MM.1S (cell line): Measurements from ENCODE around the gene ARF1.

Source experiments
- DNase-seq: peaks from one replicate; pipeline ENCODE4 v3.0.0-alpha.2; 2015
- H2AFZ ChIP-seq: fragments of 300-600 bp; sonication (generic); 2 replicates; pipeline ENCODE4 v1.6.0; 2016; ENCODE audit warnings: antibody characterized with exemption, low read length
- H3F3A ChIP-seq: fragments of 300-600 bp; sonication (generic); 2 replicates; pipeline ENCODE4 v1.6.1; 2016; ENCODE audit warnings: mild to moderate bottlenecking, antibody characterized with exemption, low read length, moderate library complexity, mixed read lengths; ENCODE audit not compliant: insufficient read depth
- H3K27ac ChIP-seq: fragments of 300-600 bp; sonication (generic); 2 replicates; pipeline ENCODE4 v1.5.1; 2016; ENCODE audit warnings: mild to moderate bottlenecking, low read length
- H3K27me3 ChIP-seq: fragments of 300-600 bp; sonication (generic); replicated peaks from 2 replicates; pipeline ENCODE4 v1.6.0; 2016; ENCODE audit warnings: low read length; ENCODE audit not compliant: insufficient read depth
- H3K36me3 ChIP-seq: fragments of 300-600 bp; sonication (generic); replicated peaks from 2 replicates; pipeline ENCODE4 v1.6.1; 2016; ENCODE audit warnings: mild to moderate bottlenecking, low read length, mixed read lengths; ENCODE audit not compliant: insufficient read depth
- H3K4me1 ChIP-seq: fragments of 300-600 bp; sonication (generic); 2 replicates; pipeline ENCODE4 v1.6.1; 2016; ENCODE audit warnings: low read length, mixed read lengths
- H3K4me2 ChIP-seq: fragments of 300-600 bp; sonication (generic); 2 replicates; pipeline ENCODE4 v1.6.0; 2016; ENCODE audit warnings: low read depth, low read length
- H3K4me3 ChIP-seq: fragments of 300-600 bp; sonication (generic); 2 replicates; pipeline ENCODE4 v1.5.1; 2016; ENCODE audit warnings: low read length, mixed read lengths
- H3K79me2 ChIP-seq: fragments of 300-600 bp; sonication (generic); 2 replicates; pipeline ENCODE4 v1.6.1; 2016; ENCODE audit warnings: mixed run types, low read length, mixed read lengths
- H3K9ac ChIP-seq: fragments of 300-600 bp; sonication (generic); 2 replicates; pipeline ENCODE4 v1.6.1; 2016; ENCODE audit warnings: low read length, mixed read lengths
- H3K9me2 ChIP-seq: fragments of 300-600 bp; sonication (generic); replicated peaks from 2 replicates; pipeline ENCODE4 v1.6.1; 2016; ENCODE audit warnings: mild to moderate bottlenecking, low read length, mixed read lengths; ENCODE audit not compliant: insufficient read depth
- H3K9me3 ChIP-seq: fragments of 300-600 bp; sonication (generic); replicated peaks from 2 replicates; pipeline ENCODE4 v1.6.1; 2016; ENCODE audit warnings: mild to moderate bottlenecking, low read length, mixed read lengths; ENCODE audit not compliant: insufficient read depth
- H4K20me1 ChIP-seq: fragments of 300-600 bp; sonication (generic); 2 replicates; pipeline ENCODE4 v1.6.1; 2016; ENCODE audit warnings: mild to moderate bottlenecking, low read length, moderate library complexity, mixed read lengths; ENCODE audit not compliant: insufficient read depth
- EZH2 ChIP-seq: fragments of 300-600 bp; sonication (generic); optimal IDR thresholded peaks from 2 replicates; pipeline ENCODE3; 2017; ENCODE audit warnings: low read depth, mild to moderate bottlenecking, antibody characterized with exemption, low read length, mixed read lengths
- EZH2phosphoT487 ChIP-seq: fragments of 300-600 bp; sonication (generic); IDR thresholded peaks from 2 replicates; pipeline ENCODE4 v1.6.1; 2018; ENCODE audit warnings: antibody characterized with exemption, low read length
- TF ChIP-seq, protein P1 (sequence below): fragments of 300-600 bp; sonication (generic); IDR thresholded peaks from 2 replicates; pipeline ENCODE4 v1.5.1; 2016; ENCODE audit warnings: antibody characterized with exemption, low read length, mixed read lengths

ARF1 gene

DNA sequence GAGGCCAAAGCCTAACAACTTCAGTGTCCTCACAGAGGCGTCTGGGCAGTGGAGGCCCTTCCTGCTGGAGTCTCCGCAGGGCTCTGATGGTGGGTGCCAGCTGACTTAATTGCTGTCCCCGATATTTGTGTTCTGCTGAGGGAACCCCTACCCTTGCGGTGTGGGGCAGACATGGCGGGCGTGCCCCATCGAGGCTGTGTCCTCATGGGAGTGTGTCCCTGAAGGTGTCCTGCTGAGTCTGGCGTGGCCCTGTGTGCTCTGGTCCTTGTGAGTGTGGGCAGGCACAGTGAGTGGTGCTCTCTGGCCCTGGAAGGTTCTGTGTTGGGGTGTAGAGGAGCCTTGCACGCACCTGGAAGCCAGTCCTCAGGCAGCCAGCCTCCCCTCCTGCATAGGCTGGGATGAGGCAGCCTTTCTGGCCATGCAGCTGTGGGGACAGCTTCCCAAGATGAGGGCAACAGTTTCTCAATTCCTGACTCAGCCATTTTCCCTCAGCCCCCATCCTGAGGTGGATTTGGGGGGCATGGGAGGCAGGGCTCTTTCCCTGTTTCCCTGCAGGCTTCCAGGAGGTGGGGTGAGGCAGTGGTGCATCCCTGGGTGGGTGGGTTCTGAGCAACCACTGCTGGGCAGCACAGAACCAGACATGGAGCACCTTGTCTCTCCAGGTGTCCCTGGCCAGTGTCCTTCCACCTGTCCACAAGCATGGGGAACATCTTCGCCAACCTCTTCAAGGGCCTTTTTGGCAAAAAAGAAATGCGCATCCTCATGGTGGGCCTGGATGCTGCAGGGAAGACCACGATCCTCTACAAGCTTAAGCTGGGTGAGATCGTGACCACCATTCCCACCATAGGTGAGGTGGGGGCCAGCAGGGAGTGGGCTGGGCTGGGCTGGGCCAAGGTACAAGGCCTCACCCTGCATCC lies 14.2 kb downstream of the ARF1 start:
- Histone ChIP-seq H3K9me2 (no peaks in the 10 kb centered on the region), H4K20me1 (peaks cover 83% of the 10 kb centered on the region), H3K9ac (no peak overlapping the region), H3K9me3 (no peaks in the 10 kb centered on the region), H3K27ac (no peak overlapping the region), H2AFZ (no peak overlapping the region), H3K27me3 (no peaks in the 10 kb centered on the region), H3K79me2 (peaks cover 98% of the 10 kb centered on the region), H3K4me3 (no peak overlapping the region), H3F3A (peaks cover 49% of the 10 kb centered on the region), H3K4me2 (no peak overlapping the region), H3K36me3 (peaks cover 36% of the 10 kb centered on the region), H3K4me1 (peaks cover 4% of the 10 kb centered on the region)
- TF ChIP-seq, protein P1, sequence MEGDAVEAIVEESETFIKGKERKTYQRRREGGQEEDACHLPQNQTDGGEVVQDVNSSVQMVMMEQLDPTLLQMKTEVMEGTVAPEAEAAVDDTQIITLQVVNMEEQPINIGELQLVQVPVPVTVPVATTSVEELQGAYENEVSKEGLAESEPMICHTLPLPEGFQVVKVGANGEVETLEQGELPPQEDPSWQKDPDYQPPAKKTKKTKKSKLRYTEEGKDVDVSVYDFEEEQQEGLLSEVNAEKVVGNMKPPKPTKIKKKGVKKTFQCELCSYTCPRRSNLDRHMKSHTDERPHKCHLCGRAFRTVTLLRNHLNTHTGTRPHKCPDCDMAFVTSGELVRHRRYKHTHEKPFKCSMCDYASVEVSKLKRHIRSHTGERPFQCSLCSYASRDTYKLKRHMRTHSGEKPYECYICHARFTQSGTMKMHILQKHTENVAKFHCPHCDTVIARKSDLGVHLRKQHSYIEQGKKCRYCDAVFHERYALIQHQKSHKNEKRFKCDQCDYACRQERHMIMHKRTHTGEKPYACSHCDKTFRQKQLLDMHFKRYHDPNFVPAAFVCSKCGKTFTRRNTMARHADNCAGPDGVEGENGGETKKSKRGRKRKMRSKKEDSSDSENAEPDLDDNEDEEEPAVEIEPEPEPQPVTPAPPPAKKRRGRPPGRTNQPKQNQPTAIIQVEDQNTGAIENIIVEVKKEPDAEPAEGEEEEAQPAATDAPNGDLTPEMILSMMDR = no peak
- TF ChIP-seq EZH2phosphoT487 = no peak
- DNase-seq = no peak

DNA sequence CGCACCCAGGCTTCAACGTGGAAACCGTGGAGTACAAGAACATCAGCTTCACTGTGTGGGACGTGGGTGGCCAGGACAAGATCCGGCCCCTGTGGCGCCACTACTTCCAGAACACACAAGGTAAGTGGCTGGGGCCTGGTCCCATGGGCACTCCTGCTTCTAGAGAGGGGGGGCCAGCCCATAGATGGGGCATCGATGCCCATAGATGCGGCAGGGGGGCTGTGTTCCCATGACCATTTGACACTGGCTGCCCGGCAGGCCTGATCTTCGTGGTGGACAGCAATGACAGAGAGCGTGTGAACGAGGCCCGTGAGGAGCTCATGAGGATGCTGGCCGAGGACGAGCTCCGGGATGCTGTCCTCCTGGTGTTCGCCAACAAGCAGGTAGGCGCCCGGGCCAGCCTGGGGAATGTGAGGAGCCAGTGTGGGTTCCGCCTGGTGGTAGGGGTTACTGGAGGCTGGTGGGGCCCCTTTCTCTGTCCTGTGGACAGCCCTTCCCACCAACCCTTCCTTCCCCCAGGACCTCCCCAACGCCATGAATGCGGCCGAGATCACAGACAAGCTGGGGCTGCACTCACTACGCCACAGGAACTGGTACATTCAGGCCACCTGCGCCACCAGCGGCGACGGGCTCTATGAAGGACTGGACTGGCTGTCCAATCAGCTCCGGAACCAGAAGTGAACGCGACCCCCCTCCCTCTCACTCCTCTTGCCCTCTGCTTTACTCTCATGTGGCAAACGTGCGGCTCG lies 15.0 kb downstream of the ARF1 start:
- peaks cover 98% of the 10 kb centered on the region for H3K79me2 ChIP-seq
- no peak overlapping the region for H3K27ac ChIP-seq
- H4K20me1 ChIP-seq = peaks cover 75% of the 10 kb centered on the region
- H3K9me3 ChIP-seq = no peaks in the 10 kb centered on the region
- H3K4me1 ChIP-seq = 0 out of 2 replicates have a peak, but pooled peaks cover 5% of the 10 kb centered on the region
- no peak overlapping the region for H3K9ac ChIP-seq
- H3K36me3 ChIP-seq = peaks cover 28% of the 10 kb centered on the region; the same call in 1 of the 2 replicates
- no peaks in the 10 kb centered on the region for H3K27me3 ChIP-seq
- H3F3A ChIP-seq = peaks cover 51% of the 10 kb centered on the region
- H3K4me2 ChIP-seq = no peak overlapping the region
- H3K4me3 ChIP-seq = no peak overlapping the region
- H2AFZ ChIP-seq = no peak overlapping the region
- DNase-seq = no peak
- no peaks in the 10 kb centered on the region for H3K9me2 ChIP-seq
- TF ChIP-seq, protein P1 = no peak
- TF ChIP-seq EZH2phosphoT487 = no peak
- TF ChIP-seq EZH2 = no peak

DNA sequence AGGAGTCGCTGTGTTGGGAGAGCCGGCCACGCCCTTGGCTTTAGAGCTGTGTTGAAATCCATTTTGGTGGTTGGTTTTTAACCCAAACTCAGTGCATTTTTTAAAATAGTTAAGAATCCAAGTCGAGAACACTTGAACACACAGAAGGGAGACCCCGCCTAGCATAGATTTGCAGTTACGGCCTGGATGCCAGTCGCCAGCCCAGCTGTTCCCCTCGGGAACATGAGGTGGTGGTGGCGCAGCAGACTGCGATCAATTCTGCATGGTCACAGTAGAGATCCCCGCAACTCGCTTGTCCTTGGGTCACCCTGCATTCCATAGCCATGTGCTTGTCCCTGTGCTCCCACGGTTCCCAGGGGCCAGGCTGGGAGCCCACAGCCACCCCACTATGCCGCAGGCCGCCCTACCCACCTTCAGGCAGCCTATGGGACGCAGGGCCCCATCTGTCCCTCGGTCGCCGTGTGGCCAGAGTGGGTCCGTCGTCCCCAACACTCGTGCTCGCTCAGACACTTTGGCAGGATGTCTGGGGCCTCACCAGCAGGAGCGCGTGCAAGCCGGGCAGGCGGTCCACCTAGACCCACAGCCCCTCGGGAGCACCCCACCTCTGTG lies 15.9 kb downstream of the ARF1 start:
- Histone ChIP-seq H3K9me3 (no peaks in the 10 kb centered on the region), H3K27me3 (no peaks in the 10 kb centered on the region), H3K36me3 (peaks cover 19% of the 10 kb centered on the region; the same call in 1 of the 2 replicates), H3K9ac (no peak overlapping the region), H4K20me1 (peaks cover 65% of the 10 kb centered on the region), H3K4me1 (0 out of 2 replicates have a peak, but pooled peaks cover 5% of the 10 kb centered on the region), H3K4me2 (no peak overlapping the region), H2AFZ (no peak overlapping the region), H3K9me2 (no peaks in the 10 kb centered on the region), H3K27ac (no peak overlapping the region), H3K79me2 (peaks cover 94% of the 10 kb centered on the region), H3F3A (peaks cover 55% of the 10 kb centered on the region), H3K4me3 (no peak overlapping the region)
- TF ChIP-seq EZH2 = no peak
- TF ChIP-seq, protein P1 = no peak
- no peak for TF ChIP-seq EZH2phosphoT487
- DNase-seq = no peak
